A673 (cell line): ENCODE results near the gene CUTA.

ENCODE experiments used
- CTCF ChIP-seq: fragments of 300-800, 200-600 bp; sonication (generic); conservative IDR thresholded peaks from 2 replicates; pipeline ENCODE4 v1.5.1; 2017; ENCODE audit warnings: low read depth, mild to moderate bottlenecking, antibody characterized with exemption, low read length, moderate library complexity, mixed read lengths
- EZH2 ChIP-seq: fragments of 200-600 bp; sonication (generic); IDR thresholded peaks from 2 replicates; pipeline ENCODE4 v1.6.1; 2017; ENCODE audit warnings: borderline replicate concordance, low read depth, mild to moderate bottlenecking, mixed read lengths, antibody characterized with exemption, low read length; ENCODE audit not compliant: poor library complexity, severe bottlenecking

DNA sequence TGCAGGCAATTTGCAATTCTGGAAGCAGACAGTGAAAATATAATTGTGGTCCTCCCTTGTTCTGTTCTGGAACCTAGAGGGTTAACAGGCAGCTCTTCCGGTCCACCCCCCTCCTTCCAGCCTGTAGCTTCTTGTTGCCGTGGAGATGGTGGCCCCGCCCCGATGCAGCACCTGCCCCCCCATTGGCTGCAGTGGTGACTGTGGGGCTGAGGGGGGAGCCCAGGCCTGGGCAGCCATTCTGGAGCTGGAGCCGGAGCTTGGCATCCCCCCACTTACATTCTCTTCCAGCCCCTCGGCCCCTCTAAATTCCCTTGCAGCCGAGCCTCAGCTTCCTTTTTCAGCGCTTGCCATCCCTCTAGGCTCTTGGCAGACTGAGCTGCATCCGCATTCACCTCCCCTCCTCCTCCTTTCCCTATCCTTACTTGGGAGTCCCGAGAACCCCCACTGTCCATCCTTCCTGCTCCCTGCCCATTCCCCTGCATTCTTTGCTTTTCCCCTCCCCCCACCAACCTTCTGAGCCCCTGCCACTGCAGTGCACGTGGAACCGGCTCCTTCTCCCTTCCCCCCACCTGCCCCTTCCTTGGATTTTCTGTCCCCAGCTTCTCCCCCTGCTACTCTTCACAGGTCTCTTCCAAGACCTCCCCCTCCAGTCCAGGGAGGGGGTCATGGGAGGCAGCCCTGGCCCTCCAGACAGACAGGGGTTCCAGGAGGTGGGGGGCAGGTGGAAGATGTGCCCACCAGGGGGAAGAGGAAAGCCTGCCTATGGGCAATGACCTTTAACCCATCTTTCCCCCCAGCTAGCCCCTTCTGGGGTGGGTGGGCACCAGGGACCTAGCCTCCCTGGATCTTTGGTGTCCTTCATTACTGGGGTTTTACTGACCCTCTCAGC is 13.3 kb upstream of the CUTA start:
- TF ChIP-seq CTCF, result no peak
- TF ChIP-seq EZH2, result no peak
